Activated T-cell treated with anti-CD3 and anti-CD28 coated beads for 24 hours (primary cell): ENCODE measurements around the gene PLAU.
A peak's percentile ranks its signal among the peaks of the same experiment; 100 is the strongest.

Source experiments
- DNase-seq: peaks from one replicate; pipeline ENCODE4 v3.0.0-alpha.2; 2020; ENCODE audit warnings: low read depth

PLAU gene

GRCh38 chr10:73910764-73911552 is at the start of gene PLAU:
TSS of gene PLAU (plus strand) at chr10:73911132. CDS start at chr10:73911556, 424 bp downstream.
- DNase-seq, result no peak

- no peak for DNase-seq
Measured at GRCh38 chr10:73862011-73862410, 48.9 kb upstream of the PLAU start.

DNA sequence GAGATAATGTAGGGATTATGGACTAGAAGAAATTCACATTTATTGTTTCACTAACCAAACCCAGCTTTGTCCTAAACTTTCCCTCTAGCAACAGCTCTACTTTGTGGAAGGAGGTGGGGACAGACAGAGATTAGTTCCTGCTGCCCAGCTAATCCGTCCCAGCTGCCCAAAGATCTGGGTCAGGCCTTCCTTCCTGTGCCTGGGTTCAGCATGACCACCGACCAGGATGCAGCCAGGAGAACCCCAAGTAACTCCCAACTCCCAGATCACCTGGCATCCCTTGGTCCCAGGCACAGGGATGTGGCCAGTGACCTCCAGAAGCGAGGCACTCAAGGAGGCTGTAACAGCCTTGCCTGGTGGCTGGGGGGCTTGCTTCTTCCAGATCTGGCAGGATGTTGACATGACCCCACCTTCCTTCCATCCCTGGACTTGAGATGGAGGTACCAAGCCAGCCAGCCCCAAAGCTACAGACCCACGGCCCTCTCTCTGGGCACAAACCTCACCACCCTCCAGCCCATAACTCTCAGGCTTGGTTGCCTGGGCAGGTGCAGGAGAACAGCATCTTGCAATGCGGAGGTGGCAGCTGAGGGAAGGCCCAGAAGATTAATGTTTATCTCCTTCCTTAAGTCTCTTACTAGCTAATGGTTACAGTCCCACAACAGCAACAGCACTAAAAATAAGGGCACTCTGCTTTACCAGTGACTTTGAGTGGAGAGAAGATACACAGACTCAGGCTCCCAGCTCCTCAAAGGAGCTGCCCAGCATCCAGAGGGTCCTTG is 47.7 kb upstream of the PLAU start:
- no peak for DNase-seq

DNA sequence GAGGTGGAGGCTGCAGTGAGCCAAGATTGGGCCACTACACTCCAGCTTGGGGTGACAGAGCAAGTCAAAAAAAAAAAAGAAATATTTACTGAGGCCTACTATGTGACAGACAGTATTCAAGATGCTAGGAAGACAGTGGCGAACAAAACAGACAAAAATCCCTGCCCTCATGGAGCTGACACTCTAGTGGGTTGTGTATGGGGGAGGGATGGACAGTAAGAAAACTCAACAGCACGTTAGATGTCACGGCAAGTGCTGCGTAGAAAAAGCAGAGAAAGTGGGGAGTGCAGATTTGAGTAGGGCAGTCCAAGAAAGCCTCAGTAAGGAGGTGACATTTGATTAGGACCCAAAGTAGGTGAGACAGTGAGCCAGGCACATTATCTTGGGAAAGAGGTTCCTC is 46.7 kb upstream of the PLAU start:
- DNase-seq, result no peak

DNA sequence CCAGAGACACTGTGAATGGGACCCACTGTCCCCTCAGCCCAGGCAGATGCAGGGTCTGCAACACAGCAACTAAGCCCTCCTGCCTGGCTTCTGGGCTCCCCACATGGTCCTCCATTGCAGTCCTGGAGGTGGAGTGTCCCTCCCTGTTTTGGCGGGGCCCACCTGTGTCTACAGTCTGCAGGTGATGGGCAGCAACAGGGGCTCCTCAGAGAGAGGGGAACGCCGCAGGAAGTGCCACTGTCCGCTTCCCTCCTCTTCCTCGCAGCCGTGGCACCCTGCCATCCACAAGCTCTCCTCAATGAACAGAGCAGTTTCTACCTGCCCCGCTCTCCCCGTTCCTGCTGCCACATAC is 45.8 kb upstream of the PLAU start:
- DNase-seq, result no peak

DNA sequence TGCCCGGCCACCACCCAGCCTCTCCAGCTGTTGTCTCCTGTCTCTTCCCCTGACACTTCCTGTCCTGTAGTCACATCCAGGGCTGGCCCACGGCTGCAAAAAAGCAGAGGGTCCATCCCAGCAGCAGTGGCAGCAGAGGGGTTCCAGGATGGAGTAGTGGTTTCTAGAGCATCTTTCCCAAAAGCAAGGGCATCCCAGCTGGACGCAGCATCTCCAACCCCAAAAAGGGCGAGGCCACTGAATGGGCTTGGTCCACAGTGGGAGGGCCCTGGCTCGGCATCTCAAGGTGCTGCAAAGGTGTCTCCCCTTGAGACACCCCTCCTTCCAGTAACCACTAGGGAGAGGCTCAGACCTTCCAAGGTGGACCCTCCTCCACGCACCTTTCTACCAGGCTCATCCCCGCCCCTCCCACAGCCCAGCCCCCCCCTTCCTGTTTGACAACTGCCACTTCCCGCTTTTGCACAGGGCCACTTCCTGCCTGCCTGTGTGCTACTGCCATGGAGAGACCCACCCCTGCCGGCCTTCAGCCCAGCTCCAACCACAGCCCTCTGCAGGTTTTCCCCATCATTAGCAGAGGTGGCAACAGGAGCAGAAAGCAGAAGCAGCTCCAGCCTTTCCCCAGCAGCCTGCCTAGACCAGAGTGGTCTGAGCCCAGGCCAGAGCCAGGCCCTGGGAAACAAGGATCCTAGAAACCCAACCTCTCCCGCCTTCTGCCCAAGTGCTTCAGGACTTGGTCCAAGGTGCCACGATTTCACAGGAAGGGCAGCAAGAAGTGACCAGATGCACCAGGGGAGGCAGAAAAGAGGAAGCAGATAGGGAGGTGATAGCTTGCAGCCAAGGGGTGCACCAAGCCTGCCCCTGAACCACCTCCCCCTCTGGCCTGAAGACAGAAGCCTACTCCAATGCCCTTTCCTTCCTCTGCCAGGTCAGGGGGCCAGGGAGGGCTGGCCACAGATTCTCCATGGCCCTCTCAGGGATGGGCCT is 45.2 kb upstream of the PLAU start:
- DNase-seq, result no peak

DNA sequence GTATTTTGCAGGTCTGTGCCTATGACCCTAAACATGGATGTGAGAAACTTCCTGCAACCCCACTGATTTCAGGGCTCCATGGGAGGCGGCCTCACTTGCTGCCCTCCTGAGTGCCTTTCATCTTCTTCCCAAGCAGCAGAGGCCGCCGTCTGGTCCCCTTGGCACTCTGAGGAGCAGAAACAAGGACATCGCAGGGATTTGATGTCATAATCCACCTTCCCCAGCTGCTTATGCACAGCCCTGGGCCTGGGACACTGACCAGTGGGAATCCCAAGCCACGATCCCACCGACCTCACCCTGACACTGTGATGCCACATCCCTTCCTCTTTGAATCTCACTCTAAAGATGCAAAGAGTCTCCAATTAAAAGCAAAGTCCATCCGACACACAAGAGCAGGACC is 44.3 kb upstream of the PLAU start:
- no peak for DNase-seq

- no peak for DNase-seq
Measured at GRCh38 chr10:73867126-73867807, 43.7 kb upstream of the PLAU start.

- DNase-seq, result no peak
Measured at GRCh38 chr10:73867871-73868631, 42.9 kb upstream of the PLAU start.

DNA sequence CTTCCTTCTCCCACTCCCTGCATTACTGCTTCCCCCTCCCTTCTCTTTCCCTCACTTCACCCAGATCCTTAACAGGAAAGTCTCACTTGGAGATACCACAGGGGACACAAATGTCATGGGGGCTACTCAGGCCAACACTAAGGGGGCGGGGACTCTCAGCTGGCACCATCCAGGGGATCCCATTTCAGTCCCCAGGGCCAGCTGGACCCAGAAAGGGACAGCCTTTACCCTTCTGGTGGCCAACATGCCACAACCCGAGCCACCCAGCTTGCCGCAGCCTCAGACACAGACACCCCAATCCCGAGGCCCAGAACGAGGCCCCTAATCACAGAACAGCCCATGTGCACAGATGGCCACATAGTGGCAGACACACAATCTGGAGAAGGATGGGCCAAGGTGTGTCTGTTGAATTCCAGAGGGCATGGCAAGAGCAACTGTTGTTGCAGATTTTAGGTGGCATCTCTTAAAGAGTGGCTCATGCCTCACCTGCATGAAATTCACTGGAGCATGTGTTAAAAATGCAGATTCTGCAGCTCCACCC is 42.2 kb upstream of the PLAU start:
- DNase-seq, result no peak

DNA sequence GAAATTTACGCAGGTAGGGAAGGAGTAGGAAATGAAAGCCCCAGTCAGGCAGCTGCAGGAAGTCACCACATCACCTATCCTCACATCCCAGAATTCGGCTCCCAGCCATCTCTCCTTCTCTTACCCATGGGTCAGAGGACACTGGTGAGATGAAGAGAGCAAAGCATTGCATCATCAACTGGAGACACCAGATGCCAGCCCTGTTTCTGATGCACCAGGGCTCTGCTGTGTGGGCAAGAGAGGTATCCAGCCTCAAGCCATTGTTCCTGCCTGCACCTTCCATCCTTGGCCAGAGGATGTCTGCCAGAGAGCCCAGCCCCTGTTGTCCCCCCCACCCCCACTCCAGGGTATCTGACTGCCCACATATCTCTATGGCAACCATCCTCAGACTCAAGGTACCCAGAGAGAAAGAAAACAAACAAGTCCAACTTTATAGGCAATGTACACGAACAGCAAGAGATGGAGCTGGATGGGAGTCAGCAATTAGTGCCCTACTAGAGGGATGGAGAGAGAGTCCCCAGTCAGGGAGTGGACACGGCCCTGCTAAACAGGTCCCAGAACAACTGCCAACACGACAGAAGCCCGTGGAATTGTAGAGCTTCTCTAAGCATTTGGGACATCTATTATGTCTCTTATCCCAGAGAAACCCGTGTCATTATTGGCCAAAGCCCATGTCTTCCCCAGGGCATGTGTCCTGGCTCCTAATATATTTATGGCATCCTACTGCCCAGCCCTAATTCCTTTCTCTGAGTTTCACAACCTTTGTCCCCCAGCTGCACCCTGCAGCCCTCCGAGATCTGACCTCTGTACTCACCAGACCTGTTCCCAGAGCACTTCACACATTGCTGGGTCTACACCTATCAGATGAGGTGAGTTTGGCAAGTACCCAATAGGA is 39.4 kb upstream of the PLAU start:
- no peak for DNase-seq

- no peak for DNase-seq
Measured at GRCh38 chr10:73872190-73872710, 38.7 kb upstream of the PLAU start.

GRCh38 chr10:73873142-73873837 is 37.6 kb upstream of the PLAU start:
- DNase-seq, result no peak

DNA sequence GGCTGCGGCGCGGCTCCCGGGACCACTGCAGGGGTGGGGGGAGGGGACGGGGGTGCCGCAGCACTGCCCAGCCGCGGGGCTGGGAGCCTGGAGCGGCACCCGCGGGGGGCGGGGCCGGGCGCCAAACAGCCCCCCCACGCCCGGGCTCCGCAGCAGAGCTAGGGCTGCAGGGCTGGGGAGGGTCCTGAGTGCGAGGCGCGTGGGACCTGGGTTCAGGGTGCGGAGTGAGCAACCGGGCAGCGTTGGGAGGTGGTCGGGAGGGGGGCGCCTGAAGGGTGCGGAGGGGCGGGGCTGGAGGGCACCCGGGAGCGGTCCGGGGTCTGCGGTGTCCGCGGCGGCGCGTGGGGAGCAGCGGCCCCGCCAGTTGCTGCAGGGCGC is 37.1 kb upstream of the PLAU start:
- no peak for DNase-seq

DNA sequence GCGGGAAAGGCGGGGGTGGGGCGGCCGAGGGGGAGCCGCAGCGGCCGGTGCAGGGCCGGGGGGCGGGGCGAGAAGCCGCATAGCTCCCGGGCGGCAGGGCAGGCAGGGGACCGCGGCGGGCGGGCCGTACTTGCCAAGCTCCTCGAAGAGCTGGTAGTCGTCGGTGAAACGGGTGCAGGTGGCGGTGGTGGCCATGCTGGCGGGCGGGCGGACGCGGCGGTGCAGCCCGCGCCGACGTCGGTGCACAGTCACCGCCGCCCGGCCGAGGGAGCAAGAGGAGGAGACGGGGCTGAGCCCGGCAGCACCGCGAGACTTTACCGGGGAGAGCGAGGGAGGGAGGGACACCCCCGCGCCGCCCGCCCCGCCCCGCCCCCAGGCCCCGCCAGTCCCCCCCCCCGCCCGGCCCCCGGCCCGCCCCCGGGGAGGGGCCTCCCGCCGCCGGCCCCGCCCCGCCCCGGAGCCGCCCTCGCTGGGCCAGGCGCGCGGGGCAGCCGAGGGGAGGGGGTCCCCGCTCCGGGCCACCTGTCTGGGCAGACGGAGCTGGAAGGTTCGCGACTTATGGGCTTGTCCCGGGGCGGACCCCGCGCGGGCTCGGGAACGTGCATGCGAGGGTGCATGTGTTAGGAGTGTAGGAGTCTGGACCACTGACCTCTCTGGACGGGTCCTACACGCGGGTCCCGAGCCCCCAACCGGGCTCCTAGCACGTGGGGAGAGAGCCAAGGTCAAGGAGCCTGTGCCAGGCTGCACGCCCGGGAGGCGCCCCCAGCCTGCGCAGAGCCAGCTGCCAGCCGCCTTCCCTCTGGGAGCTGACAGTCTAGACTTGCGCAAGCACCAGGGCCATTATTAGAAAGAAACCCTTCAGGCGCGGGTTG is 36.4 kb upstream of the PLAU start, which contains the start of gene CAMK2G:
TSS of gene CAMK2G (minus strand) at position 289 of the 872 bp plus-strand sequence. CDS start at position 195, 94 bp downstream.
- peak; percentile 68 for DNase-seq

- DNase-seq, result peak; percentile 35
Measured at GRCh38 chr10:73875139-73875475, 35.8 kb upstream of the PLAU start.

- DNase-seq, result no peak
Measured at GRCh38 chr10:73876157-73876556, 34.8 kb upstream of the PLAU start.

DNA sequence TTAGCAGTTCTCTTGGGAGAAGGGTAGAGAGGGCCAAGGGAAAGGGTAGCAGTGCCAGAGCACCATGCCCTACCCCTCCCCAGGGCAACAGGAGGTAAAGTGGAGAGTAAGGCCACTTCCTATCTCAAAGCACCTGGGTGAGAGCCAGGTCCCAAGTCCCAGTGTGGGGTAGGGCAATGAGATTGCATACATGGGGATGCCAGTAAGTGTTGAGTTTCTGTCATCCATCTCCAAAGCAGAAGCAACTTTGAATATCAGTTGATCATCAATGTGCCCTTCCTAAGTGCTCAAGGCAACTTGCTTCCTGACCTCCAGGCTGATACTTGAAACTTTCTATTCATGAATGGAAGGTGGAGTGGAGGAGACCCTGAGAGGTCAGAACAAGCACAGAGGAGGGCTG is 34.4 kb upstream of the PLAU start:
- DNase-seq, result no peak
